ENCODE results near the gene CD177.
"Not testable (repeated sequence)": the region's sequence is repeated elsewhere in the genome, so short reads cannot be mapped to it uniquely, and the experiment has no call there.

GRCh38 chr19:43365677-43366076 is 12.2 kb downstream of the CD177 start:
- TF ChIP-seq ZNF281 (CRISPR knock-in tag; IDR thresholded peaks at IDR 0.05); ATF2 (CRISPR knock-in tag; IDR thresholded peaks at IDR 0.05; ENCODE audit: borderline replicate concordance, low read depth); MYBL2 (CRISPR knock-in tag; IDR thresholded peaks at IDR 0.05); CTCF (IDR thresholded peaks at IDR 0.05); ZNF423 (CRISPR knock-in tag; IDR thresholded peaks at IDR 0.05); MAX (CRISPR knock-in tag; IDR thresholded peaks at IDR 0.05); CREB1 (CRISPR knock-in tag; IDR thresholded peaks at IDR 0.05); FOXJ3 (CRISPR knock-in tag; IDR thresholded peaks at IDR 0.05; ENCODE audit: borderline replicate concordance); NFYB (CRISPR knock-in tag; conservative IDR thresholded peaks at IDR 0.05; ENCODE audit: low read depth); NFATC4 (CRISPR knock-in tag; IDR thresholded peaks at IDR 0.05): not testable (repeated sequence)
